H9 (cell line): ENCODE results near the gene PLXNA2. TPM values are rescaled to one million over a fixed set of nuclear protein-coding genes. Genes with fewer than 3 reads are reported as not detected.

ENCODE experiments used
- DNase-seq: peaks from one replicate; pipeline ENCODE4 v3.0.0-alpha.2; 2017
- H2AFZ ChIP-seq: one replicate; pipeline ENCODE4 v1.6.1; 2013; ENCODE audit warnings: mild to moderate bottlenecking, low read length, control low read depth, moderate library complexity
- H2AK5ac ChIP-seq: 2 replicates; pipeline ENCODE4 v1.6.1; 2013; ENCODE audit warnings: low read length, control low read depth, mixed read lengths; ENCODE audit not compliant: insufficient read length
- H2BK120ac ChIP-seq: one replicate; pipeline ENCODE4 v1.6.1; 2013; ENCODE audit warnings: low read depth, mild to moderate bottlenecking, low read length, control low read depth, inconsistent platforms; ENCODE audit not compliant: poor library complexity, severe bottlenecking
- H2BK12ac ChIP-seq: 2 replicates; pipeline ENCODE4 v1.6.1; 2013; ENCODE audit warnings: low read length, control low read depth, mixed read lengths, low read depth; ENCODE audit not compliant: insufficient read length
- H2BK15ac ChIP-seq: 2 replicates; pipeline ENCODE4 v1.6.1; 2013; ENCODE audit warnings: low read depth, low read length, control low read depth
- H2BK20ac ChIP-seq: one replicate; pipeline ENCODE4 v1.6.1; 2013; ENCODE audit warnings: low read depth, mild to moderate bottlenecking, low read length, control low read depth, inconsistent platforms; ENCODE audit not compliant: poor library complexity, severe bottlenecking
- H2BK5ac ChIP-seq: 2 replicates; pipeline ENCODE4 v1.6.1; 2013; ENCODE audit warnings: low read length, control low read depth, mixed read lengths; ENCODE audit not compliant: insufficient read length
- H3K14ac ChIP-seq: 2 replicates; pipeline ENCODE4 v1.6.1; 2013; ENCODE audit warnings: low read length, control low read depth; ENCODE audit not compliant: insufficient read depth
- H3K18ac ChIP-seq: 2 replicates; pipeline ENCODE4 v1.6.1; 2013; ENCODE audit warnings: low read depth, mild to moderate bottlenecking, mixed read lengths, low read length, control low read depth; ENCODE audit not compliant: insufficient read length
- H3K23ac ChIP-seq: 2 replicates; pipeline ENCODE4 v1.6.1; 2013; ENCODE audit warnings: low read length, control low read depth, mixed read lengths, low read depth; ENCODE audit not compliant: insufficient read length
- H3K23me2 ChIP-seq: 2 replicates; pipeline ENCODE4 v1.6.1; 2013; ENCODE audit warnings: low read depth, mild to moderate bottlenecking, mixed read lengths, low read length, control low read depth; ENCODE audit not compliant: insufficient read length, poor library complexity, severe bottlenecking
- H3K27ac ChIP-seq: 2 replicates; pipeline ENCODE4 v1.5.1; 2013; ENCODE audit warnings: low read length, control low read depth, mixed read lengths, low read depth; ENCODE audit not compliant: insufficient read length
- H3K27me3 ChIP-seq: 2 replicates; pipeline ENCODE4 v1.6.1; 2013; ENCODE audit warnings: low read length, control low read depth, inconsistent platforms; ENCODE audit not compliant: insufficient read depth
- H3K4ac ChIP-seq: 2 replicates; pipeline ENCODE4 v1.6.1; 2013; ENCODE audit warnings: low read depth, mild to moderate bottlenecking, control low read depth, inconsistent platforms, low read length, moderate library complexity
- H3K4me1 ChIP-seq: 2 replicates; pipeline ENCODE4 v1.6.1; 2013; ENCODE audit warnings: low read length, control low read depth, inconsistent platforms; ENCODE audit not compliant: insufficient read depth
- H3K4me2 ChIP-seq: 2 replicates; pipeline ENCODE4 v1.6.1; 2013; ENCODE audit warnings: low read length, control low read depth, mixed read lengths; ENCODE audit not compliant: insufficient read length, insufficient read depth
- H3K56ac ChIP-seq: 2 replicates; pipeline ENCODE4 v1.6.1; 2013; ENCODE audit warnings: low read depth, mild to moderate bottlenecking, mixed read lengths, low read length, control low read depth; ENCODE audit not compliant: insufficient read length
- H3K79me1 ChIP-seq: 2 replicates; pipeline ENCODE4 v1.6.1; 2013; ENCODE audit warnings: low read depth, mild to moderate bottlenecking, moderate library complexity, low read length, control low read depth, inconsistent platforms; ENCODE audit not compliant: insufficient read depth, poor library complexity, severe bottlenecking
- H3K79me2 ChIP-seq: 2 replicates; pipeline ENCODE4 v1.6.1; 2013; ENCODE audit warnings: low read length, control low read depth, inconsistent platforms; ENCODE audit not compliant: insufficient read depth
- H3K9ac ChIP-seq: 2 replicates; pipeline ENCODE4 v1.6.1; 2013; ENCODE audit warnings: low read length, control low read depth, mixed read lengths; ENCODE audit not compliant: insufficient read length; ENCODE audit errors: extremely low read depth
- H3K9me3 ChIP-seq: one replicate; pipeline ENCODE4 v1.6.1; 2013; ENCODE audit warnings: low read depth, low read length, inconsistent platforms; ENCODE audit not compliant: control insufficient read depth
- H3T11ph ChIP-seq: one replicate; pipeline ENCODE4 v1.6.1; 2013; ENCODE audit warnings: mild to moderate bottlenecking, low read length, control low read depth, inconsistent platforms
- H4K20me1 ChIP-seq: one replicate; pipeline ENCODE4 v1.6.1; 2013; ENCODE audit not compliant: control insufficient read depth, insufficient read length, insufficient read depth
- H4K5ac ChIP-seq: 2 replicates; pipeline ENCODE4 v1.6.1; 2013; ENCODE audit warnings: low read depth, mild to moderate bottlenecking, mixed read lengths, low read length, control low read depth; ENCODE audit not compliant: insufficient read length
- H4K8ac ChIP-seq: replicated peaks from 2 replicates; pipeline ENCODE4 v1.6.1; 2013; ENCODE audit warnings: low read length, control low read depth, mixed read lengths, low read depth; ENCODE audit not compliant: insufficient read length
- H4K91ac ChIP-seq: 2 replicates; pipeline ENCODE4 v1.6.1; 2013; ENCODE audit warnings: low read depth, mild to moderate bottlenecking, moderate library complexity, mixed read lengths, low read length, control low read depth; ENCODE audit not compliant: insufficient read length
- H3K27ac Mint-ChIP-seq, 3 experiments: 2 replicates in 2 of 3; 3 replicates in 1 of 3; pipeline ENCODE4 v1.8.0; 2020 to 2021; ENCODE audit warnings: mixed read lengths in 3 of 3, mild to moderate bottlenecking in 1 of 3, moderate library complexity in 1 of 3
- H3K27me3 Mint-ChIP-seq: 2 replicates; pipeline ENCODE4 v1.8.0; 2021; ENCODE audit warnings: low read depth, mild to moderate bottlenecking, moderate library complexity, mixed read lengths
- H3K36me3 Mint-ChIP-seq, 3 experiments: 2 replicates in 2 of 3; 3 replicates in 1 of 3; pipeline ENCODE4 v1.8.0; 2020 to 2021; ENCODE audit warnings: low read depth in 3 of 3, mixed read lengths in 3 of 3; ENCODE audit not compliant: insufficient read depth in 1 of 3
- H3K4me1 Mint-ChIP-seq, 2 experiments: 2 replicates each; pipeline ENCODE4 v1.8.0; 2020; ENCODE audit warnings: mixed read lengths in 2 of 2
- H3K4me3 Mint-ChIP-seq, 2 experiments: 2 replicates in 1 of 2; 3 replicates in 1 of 2; pipeline ENCODE4 v1.8.0; 2020 to 2021; ENCODE audit warnings: mild to moderate bottlenecking in 2 of 2, mixed read lengths in 2 of 2, moderate library complexity in 1 of 2
- H3K9me3 Mint-ChIP-seq, 2 experiments: 2 replicates in 1 of 2; 3 replicates in 1 of 2; pipeline ENCODE4 v1.8.0; 2020; ENCODE audit warnings: mild to moderate bottlenecking in 2 of 2, mixed read lengths in 2 of 2, moderate library complexity in 1 of 2
- CTCF ChIP-seq: fragments of 200-600 bp; sonication (generic); conservative IDR thresholded peaks from 3 replicates; pipeline ENCODE4 v1.8.0; 2021; ENCODE audit warnings: antibody characterized with exemption, mild to moderate bottlenecking
- WGBS: extraction: QIAGEN DNeasy Blood & Tissue Kit; methylation state at CpG from one replicate; pipeline ENCODE4 v1.1.7; 2013; ENCODE audit warnings: missing lambda C conversion rate, low lambda C conversion rate, mixed read lengths; ENCODE audit not compliant: insufficient read length; ENCODE audit errors: extremely low coverage; 5-methylcytosine and 5-hydroxymethylcytosine counted together
- total RNA-seq: library from RNA; stranded (reverse); gene quantifications from 2 replicates; pipeline ENCODE4 v1.2.1, GENCODE V29; 2021

The PLXNA2 gene
- total RNA-seq, 1 experiment from 2014 or later, result 0.57 TPM

GRCh38 chr1:208052135-208052534 lies 192.0 kb downstream of the PLXNA2 start:
- no peak for DNase-seq
- Histone ChIP-seq H3K14ac (no peak overlapping the region), H2BK15ac (no peak overlapping the region), H3K4me2 (no peak overlapping the region), H2BK120ac (no peak overlapping the region), H3T11ph (no peak overlapping the region), H3K27me3 (no peaks in the 10 kb centered on the region), H3K23ac (no peak overlapping the region), H4K20me1 (no peaks in the 10 kb centered on the region), H3K18ac (no peak overlapping the region), H3K9ac (no peak overlapping the region), H4K91ac (no peak overlapping the region), H4K8ac (no peak overlapping the region), H3K9me3 (no peaks in the 10 kb centered on the region), H3K27ac (no peak overlapping the region), H2BK12ac (no peak overlapping the region), H3K4ac (no peak overlapping the region), H2BK20ac (no peak overlapping the region), H2BK5ac (no peak overlapping the region), H3K79me2 (no peaks in the 10 kb centered on the region), H2AFZ (no peak overlapping the region), H3K4me1 (no peaks in the 10 kb centered on the region; the same call in 1 of the 2 replicates), H2AK5ac (no peak overlapping the region), H4K5ac (no peak overlapping the region), H3K23me2 (no peaks in the 10 kb centered on the region), H3K56ac (no peak overlapping the region), H3K79me1 (no peaks in the 10 kb centered on the region)
- Mint-ChIP-seq H3K36me3 (no peaks in the 10 kb centered on the region), H3K27ac (no peak overlapping the region), H3K4me3 (no peak overlapping the region), H3K4me1 (peaks cover 23 to 45% of the 10 kb centered on the region in 2 experiments), H3K9me3 (no peaks in the 10 kb centered on the region), H3K27me3 (peaks cover 3% of the 10 kb centered on the region)
- WGBS, result no CpG with 5 or more reads among the region's 8 CpGs
- no peak for TF ChIP-seq CTCF
